OCI-LY1 (cell line): ENCODE results near the gene KRTAP10-10.

Source experiments
- H2AFZ ChIP-seq: fragments of 200-600 bp; sonication (generic), shearing (Covaris generic); 2 replicates; pipeline ENCODE4 v1.6.0; 2014; ENCODE audit warnings: antibody characterized with exemption, mild to moderate bottlenecking, low read length
- H3F3A ChIP-seq: fragments of 200-600 bp; sonication (generic), shearing (Covaris generic); 2 replicates; pipeline ENCODE4 v1.6.0; 2014; ENCODE audit warnings: mild to moderate bottlenecking, antibody characterized with exemption, low read length, moderate library complexity; ENCODE audit not compliant: insufficient read depth
- H3K27ac ChIP-seq: fragments of 200-600 bp; sonication (generic); 2 replicates; pipeline ENCODE4 v1.5.1; 2014; ENCODE audit warnings: low read length, mixed run types, mild to moderate bottlenecking, low read depth; ENCODE audit not compliant: poor library complexity, severe bottlenecking
- H3K27me3 ChIP-seq: fragments of 200-600 bp; sonication (generic); 2 replicates; pipeline ENCODE4 v1.6.0; 2014; ENCODE audit warnings: antibody characterized with exemption, mild to moderate bottlenecking, low read length, moderate library complexity; ENCODE audit not compliant: insufficient read depth
- H3K36me3 ChIP-seq: fragments of 200-600 bp; sonication (generic); 2 replicates; pipeline ENCODE4 v1.6.1; 2014; ENCODE audit warnings: mild to moderate bottlenecking, antibody characterized with exemption, low read length, moderate library complexity, mixed read lengths; ENCODE audit not compliant: insufficient read depth
- H3K4me1 ChIP-seq: fragments of 200-600 bp; sonication (generic); 2 replicates; pipeline ENCODE4 v1.5.1; 2014; ENCODE audit warnings: mild to moderate bottlenecking, low read length, moderate library complexity; ENCODE audit not compliant: insufficient read depth, severe bottlenecking
- H3K4me2 ChIP-seq: fragments of 200-600 bp; sonication (generic), shearing (Covaris generic); 2 replicates; pipeline ENCODE4 v1.6.1; 2014; ENCODE audit warnings: low read length
- H3K4me3 ChIP-seq: fragments of 200-600 bp; sonication (generic); 2 replicates; pipeline ENCODE4 v1.5.1; 2014; ENCODE audit warnings: low read length, low read depth, mild to moderate bottlenecking, mixed read lengths; ENCODE audit not compliant: poor library complexity, severe bottlenecking
- H3K79me2 ChIP-seq: fragments of 200-600 bp; shearing (Covaris generic); 2 replicates; pipeline ENCODE4 v1.6.1; 2016; ENCODE audit warnings: mixed run types, low read length, mixed read lengths; ENCODE audit not compliant: insufficient read depth
- H3K9ac ChIP-seq: fragments of 200-600 bp; sonication (generic), shearing (Covaris generic); 2 replicates; pipeline ENCODE4 v1.6.1; 2014; ENCODE audit warnings: mild to moderate bottlenecking, low read length, mixed read lengths
- H3K9me2 ChIP-seq: fragments of 200-600 bp; sonication (generic), shearing (Covaris generic); 2 replicates; pipeline ENCODE4 v1.6.1; 2014; ENCODE audit warnings: low read depth, mild to moderate bottlenecking, low read length, mixed read lengths
- H3K9me3 ChIP-seq: fragments of 200-600 bp; shearing (Covaris generic); 2 replicates; pipeline ENCODE4 v1.6.1; 2014; ENCODE audit warnings: low read length, mixed read lengths
- H4K20me1 ChIP-seq: fragments of 200-600 bp; sonication (generic), shearing (Covaris generic); 2 replicates; pipeline ENCODE4 v1.6.0; 2016; ENCODE audit warnings: mild to moderate bottlenecking, low read length; ENCODE audit not compliant: insufficient read depth
- EZH2 ChIP-seq: fragments of 200-600 bp; sonication (generic), shearing (Covaris generic); IDR thresholded peaks from 2 replicates; pipeline ENCODE4 v1.8.0; 2017; ENCODE audit warnings: borderline replicate concordance, mixed run types, mild to moderate bottlenecking, antibody characterized with exemption, low read length, moderate library complexity, mixed read lengths
- TF ChIP-seq, protein P1 (sequence below): fragments of 200-600 bp; sonication (generic), shearing (Covaris generic); IDR thresholded peaks from 2 replicates; pipeline ENCODE4 v1.5.1; 2017; ENCODE audit warnings: mild to moderate bottlenecking, antibody characterized with exemption, low read length, moderate library complexity, mixed read lengths

Gene KRTAP10-10

DNA sequence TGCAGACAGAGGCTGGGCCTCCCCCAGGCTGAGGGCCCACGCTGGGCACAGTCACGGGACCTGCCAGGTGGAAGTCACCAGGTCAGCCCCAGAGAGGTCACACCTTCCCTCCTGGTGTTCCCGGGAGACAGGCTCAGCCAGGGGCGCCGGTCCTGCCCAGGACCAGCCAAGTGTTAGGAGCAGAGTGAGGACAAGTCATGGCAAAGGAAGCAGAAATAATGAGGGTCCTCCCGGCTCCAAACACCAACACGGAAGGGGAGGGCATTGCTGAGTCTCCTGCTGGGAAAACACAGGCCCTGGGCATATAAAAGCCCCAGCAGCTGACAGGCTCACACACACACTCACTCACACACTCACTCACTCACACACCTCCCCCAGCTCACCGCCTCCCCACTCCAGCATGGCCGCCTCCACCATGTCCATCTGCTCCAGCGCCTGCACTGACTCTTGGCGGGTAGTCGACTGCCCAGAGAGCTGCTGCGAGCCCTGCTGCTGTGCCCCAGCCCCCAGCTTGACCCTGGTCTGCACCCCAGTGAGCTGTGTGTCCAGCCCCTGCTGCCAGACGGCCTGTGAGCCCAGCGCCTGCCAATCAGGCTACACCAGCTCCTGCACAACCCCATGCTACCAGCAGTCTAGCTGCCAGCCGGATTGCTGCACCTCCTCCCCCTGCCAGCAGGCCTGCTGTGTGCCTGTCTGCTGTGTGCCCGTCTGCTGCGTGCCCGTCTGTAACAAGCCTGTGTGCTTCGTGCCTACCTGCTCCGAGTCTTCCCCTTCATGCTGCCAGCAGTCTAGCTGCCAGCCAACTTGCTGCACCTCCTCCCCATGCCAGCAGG lies at the start of gene KRTAP10-10:
TSS of gene KRTAP10-10 (plus strand) at position 339 of the 833 bp plus-strand sequence. CDS start at position 401, 62 bp downstream.
- Histone ChIP-seq H3K27me3 (no peaks in the 10 kb centered on the region), H3K4me2 (no peak within 1 kb of the TSS), H2AFZ (no peak within 1 kb of the TSS), H3K9me2 (no peaks in the 10 kb centered on the region), H3K79me2 (no peaks in the 10 kb centered on the region), H3K27ac (no peak within 1 kb of the TSS), H3F3A (no peaks in the 10 kb centered on the region), H3K4me1 (no peaks in the 10 kb centered on the region), H3K9ac (no peak within 1 kb of the TSS), H3K4me3 (no peak within 1 kb of the TSS), H4K20me1 (no peaks in the 10 kb centered on the region), H3K36me3 (no peaks in the 10 kb centered on the region), H3K9me3 (0 out of 2 replicates have a peak, but pooled peaks cover under 1% of the 10 kb centered on the region)
- TF ChIP-seq, protein P1, sequence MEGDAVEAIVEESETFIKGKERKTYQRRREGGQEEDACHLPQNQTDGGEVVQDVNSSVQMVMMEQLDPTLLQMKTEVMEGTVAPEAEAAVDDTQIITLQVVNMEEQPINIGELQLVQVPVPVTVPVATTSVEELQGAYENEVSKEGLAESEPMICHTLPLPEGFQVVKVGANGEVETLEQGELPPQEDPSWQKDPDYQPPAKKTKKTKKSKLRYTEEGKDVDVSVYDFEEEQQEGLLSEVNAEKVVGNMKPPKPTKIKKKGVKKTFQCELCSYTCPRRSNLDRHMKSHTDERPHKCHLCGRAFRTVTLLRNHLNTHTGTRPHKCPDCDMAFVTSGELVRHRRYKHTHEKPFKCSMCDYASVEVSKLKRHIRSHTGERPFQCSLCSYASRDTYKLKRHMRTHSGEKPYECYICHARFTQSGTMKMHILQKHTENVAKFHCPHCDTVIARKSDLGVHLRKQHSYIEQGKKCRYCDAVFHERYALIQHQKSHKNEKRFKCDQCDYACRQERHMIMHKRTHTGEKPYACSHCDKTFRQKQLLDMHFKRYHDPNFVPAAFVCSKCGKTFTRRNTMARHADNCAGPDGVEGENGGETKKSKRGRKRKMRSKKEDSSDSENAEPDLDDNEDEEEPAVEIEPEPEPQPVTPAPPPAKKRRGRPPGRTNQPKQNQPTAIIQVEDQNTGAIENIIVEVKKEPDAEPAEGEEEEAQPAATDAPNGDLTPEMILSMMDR = no peak
- no peak for TF ChIP-seq EZH2

DNA sequence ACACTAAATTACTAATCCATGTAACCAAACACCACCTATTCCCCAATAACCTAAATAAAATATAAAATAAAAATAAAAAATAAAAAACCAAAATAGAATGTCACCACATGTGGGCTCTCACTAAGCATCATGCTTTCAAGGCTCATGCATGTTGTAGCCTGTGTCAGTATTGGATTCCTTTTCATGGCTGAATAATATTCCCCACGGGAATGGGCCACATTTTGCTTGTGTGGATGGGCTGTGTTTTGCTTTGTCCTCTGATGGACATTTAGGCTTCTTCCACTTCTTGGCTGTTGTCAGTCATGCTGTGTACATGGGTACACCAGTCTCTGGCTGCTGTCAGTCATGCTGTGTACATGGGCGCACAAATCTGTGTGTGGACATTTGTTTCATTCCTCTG lies 48.1 kb upstream of the KRTAP10-10 start:
- H3K79me2 ChIP-seq = no peaks in the 10 kb centered on the region

DNA sequence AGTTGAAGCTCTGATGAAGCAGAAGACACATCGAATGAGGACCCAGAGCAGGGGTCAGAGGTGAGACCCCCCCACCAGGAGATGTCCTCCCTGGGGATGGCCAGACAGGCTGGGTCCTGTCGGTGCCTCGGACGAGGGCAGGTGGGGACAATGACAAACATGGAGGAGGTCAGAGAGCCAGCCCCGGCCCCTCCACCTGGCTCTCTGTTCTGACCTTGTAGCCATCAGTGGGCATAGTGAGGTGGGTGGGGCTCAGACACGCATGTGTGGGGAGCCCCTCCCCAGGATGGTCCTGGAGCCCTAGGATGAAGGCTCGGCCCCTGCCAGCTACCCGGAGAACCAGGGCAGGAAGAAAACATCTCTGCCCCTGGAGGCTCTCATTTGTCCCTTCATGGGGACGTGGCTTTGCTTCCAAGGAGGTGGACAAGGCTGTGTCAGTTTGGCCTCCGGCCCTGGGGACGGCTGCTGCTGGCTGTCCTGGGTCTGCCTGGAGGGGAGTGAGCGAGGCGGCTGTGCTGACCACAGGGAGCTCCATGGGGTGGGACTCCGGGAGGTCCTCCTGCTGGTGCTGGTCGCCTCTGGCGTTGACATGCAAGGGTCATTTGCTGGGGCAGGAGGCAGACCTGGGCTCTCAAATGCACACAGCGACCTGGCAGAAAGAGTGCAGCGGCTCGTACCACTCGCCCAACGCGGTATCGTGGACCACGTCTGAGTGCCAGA lies 47.4 kb upstream of the KRTAP10-10 start:
- Histone ChIP-seq H3K27me3 (no peaks in the 10 kb centered on the region), H3F3A (no peaks in the 10 kb centered on the region), H3K4me3 (no peak overlapping the region), H3K9me3 (no peaks in the 10 kb centered on the region), H3K9me2 (no peaks in the 10 kb centered on the region), H3K27ac (no peak overlapping the region), H3K36me3 (no peaks in the 10 kb centered on the region), H3K4me2 (no peak overlapping the region), H3K4me1 (no peaks in the 10 kb centered on the region), H3K9ac (no peak overlapping the region), H3K79me2 (no peaks in the 10 kb centered on the region), H2AFZ (no peak overlapping the region), H4K20me1 (no peaks in the 10 kb centered on the region)
- TF ChIP-seq, protein P1 = no peak
- no peak for TF ChIP-seq EZH2

More for the DNA sequence above, 48.1 kb upstream of the KRTAP10-10 start:
- no peaks in the 10 kb centered on the region for H3K9me3 ChIP-seq
- H2AFZ ChIP-seq = no peak overlapping the region
- no peaks in the 10 kb centered on the region for H3K27me3 ChIP-seq
- H3F3A ChIP-seq = no peaks in the 10 kb centered on the region
- no peak overlapping the region for H3K9ac ChIP-seq
- TF ChIP-seq EZH2 = no peak
- TF ChIP-seq, protein P1 = no peak
- no peak overlapping the region for H3K27ac ChIP-seq
- no peak overlapping the region for H3K4me3 ChIP-seq
- H3K36me3 ChIP-seq = no peaks in the 10 kb centered on the region
- no peaks in the 10 kb centered on the region for H3K9me2 ChIP-seq
- H3K4me2 ChIP-seq = no peak overlapping the region
- no peaks in the 10 kb centered on the region for H4K20me1 ChIP-seq
- H3K4me1 ChIP-seq = no peaks in the 10 kb centered on the region
